NB4 (cell line): ENCODE results near the gene TC2N.

ENCODE experiments used
- MYC ChIP-seq: IDR thresholded peaks from 2 replicates; pipeline ENCODE4 v1.6.1; 2011; ENCODE audit warnings: low read depth, low read length
- POLR2A ChIP-seq: IDR thresholded peaks from 2 replicates; pipeline ENCODE4 v1.6.1; 2011; ENCODE audit warnings: mild to moderate bottlenecking; ENCODE audit not compliant: insufficient read length; ENCODE audit errors: extremely low read depth
- TF ChIP-seq, protein P1 (sequence below): IDR thresholded peaks from one replicate; pipeline ENCODE4 v1.5.1; 2012; ENCODE audit warnings: low read depth, low read length

DNA sequence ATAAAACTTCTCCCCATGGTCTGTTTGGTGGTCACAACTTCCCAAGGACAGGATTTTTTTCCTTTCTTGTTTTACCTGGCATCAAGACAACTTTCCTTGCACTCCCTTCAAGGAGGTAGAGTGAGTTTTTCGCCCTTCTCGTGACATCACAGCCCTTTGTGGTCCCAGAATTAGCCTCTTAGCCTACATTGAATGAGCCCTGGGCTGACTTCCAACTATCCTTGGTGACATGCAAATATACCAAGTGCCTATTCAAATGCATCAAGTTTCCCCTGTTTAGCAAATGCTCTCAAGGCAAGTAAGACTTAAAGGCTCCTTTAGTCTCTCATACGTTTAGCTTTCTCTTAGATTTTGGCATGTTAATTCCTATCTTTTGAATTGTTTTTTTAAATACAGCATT is 36.6 kb downstream of the TC2N start:
- TF ChIP-seq, protein P1, sequence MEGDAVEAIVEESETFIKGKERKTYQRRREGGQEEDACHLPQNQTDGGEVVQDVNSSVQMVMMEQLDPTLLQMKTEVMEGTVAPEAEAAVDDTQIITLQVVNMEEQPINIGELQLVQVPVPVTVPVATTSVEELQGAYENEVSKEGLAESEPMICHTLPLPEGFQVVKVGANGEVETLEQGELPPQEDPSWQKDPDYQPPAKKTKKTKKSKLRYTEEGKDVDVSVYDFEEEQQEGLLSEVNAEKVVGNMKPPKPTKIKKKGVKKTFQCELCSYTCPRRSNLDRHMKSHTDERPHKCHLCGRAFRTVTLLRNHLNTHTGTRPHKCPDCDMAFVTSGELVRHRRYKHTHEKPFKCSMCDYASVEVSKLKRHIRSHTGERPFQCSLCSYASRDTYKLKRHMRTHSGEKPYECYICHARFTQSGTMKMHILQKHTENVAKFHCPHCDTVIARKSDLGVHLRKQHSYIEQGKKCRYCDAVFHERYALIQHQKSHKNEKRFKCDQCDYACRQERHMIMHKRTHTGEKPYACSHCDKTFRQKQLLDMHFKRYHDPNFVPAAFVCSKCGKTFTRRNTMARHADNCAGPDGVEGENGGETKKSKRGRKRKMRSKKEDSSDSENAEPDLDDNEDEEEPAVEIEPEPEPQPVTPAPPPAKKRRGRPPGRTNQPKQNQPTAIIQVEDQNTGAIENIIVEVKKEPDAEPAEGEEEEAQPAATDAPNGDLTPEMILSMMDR: no peak
- TF ChIP-seq POLR2A: no peak
- TF ChIP-seq MYC: no peak
